GM18520 (cell line): Measurements from ENCODE around the gene CCZ1B.
A peak's percentile ranks its signal among the peaks of the same experiment; 100 is the strongest.
"Not testable (repeated sequence)": the region's sequence is repeated elsewhere in the genome, so short reads cannot be mapped to it uniquely, and the experiment has no call there.

Experiments
- ATAC-seq: cut with Tn5 transposase; IDR thresholded peaks from one replicate; pipeline ENCODE4 v1.9.1; 2021; ENCODE audit not compliant: unreplicated experiment

Gene CCZ1B

DNA sequence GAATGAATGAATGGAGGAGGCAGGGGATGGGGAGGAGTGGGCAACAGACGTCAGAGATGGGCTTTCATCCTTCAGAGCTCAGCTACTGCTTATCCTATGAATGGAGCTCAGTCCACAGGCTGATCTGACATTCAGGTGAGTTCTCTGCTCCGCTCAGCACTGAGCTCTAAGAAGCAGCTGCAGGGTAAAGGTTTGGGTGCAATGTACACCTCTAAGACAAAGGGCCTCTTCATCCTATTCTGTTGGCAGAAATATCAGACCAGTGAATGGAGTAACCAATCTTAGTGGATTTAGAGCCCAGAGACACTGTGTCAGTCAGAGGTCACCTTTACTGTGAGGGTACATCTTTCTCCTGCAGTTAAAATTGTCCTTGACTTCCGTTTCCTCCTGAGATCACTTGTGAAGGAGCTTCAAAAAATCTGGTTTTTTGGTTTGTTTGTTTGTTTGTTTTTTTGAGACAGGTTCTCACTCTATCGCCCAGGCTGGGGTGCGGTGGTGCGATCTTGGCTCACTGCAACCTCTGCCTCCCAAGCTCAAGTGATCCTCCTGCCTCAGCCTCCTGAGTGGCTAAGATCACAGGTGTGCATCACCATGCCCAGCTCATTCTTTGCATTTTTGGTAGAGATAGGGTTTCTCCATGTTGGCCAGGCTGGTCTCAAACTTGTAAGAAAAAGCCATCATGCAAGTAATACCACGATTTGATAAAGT lies 5.1 kb upstream of the CCZ1B start:
- no peak for ATAC-seq

DNA sequence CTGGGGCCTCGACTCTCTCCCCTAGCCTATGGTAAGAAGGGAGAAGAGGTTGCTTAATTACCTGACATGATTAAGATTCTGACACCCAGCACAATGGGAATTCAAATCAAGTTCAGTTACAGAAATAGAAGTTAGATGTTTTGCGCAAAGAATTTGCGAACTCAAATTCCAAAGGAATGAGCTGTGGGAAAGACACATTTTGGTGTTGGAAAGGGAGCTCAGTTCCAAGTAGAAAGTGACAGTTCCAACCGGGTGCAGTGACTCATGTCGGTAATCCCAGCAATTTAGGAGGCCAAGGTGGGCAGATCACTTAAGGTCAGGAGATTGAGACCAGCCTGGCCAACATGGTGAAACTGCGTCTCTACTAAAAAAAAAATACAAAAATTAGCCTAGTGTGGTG lies 4.0 kb upstream of the CCZ1B start:
- ATAC-seq: not testable (repeated sequence)

DNA sequence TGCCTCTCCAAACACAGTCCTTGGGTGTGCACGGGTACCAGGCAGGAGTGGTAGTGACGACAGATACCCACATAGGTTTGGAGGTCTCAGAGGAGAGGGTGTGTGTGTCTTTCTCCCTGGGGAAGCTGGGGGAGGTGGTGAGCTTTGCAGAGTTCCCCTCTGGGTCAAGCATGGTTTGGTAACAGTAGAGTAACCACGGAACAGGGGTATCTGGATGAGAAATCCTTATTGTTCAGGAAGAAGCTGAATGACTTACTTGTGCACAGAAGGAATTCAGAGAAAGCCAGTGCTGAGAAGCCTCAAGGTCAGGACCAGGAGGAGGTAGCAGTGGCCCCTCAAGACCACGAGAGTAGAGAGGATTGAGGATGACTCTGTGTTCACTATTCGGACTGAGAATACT lies 3.5 kb upstream of the CCZ1B start:
- not testable (repeated sequence) for ATAC-seq

DNA sequence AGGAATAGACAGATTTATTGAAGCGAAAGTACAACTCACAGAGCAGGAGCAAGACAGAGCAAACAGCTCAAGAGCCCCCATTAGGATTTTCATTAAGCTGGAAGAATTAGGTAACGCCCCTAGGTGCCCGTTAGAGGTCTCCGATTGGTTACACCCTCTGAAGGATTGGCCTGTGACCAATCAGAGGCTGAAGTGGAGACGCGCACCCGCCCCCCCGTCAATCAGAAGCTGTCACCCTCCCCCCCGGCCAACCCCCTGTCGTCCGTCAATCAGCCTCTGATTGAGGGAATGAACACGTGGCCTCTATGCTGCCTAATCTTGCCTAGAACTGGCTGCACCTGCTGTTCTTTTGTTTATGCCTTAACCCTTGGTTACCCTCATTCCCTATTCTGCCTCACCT lies 1.1 kb upstream of the CCZ1B start:
- ATAC-seq: not testable (repeated sequence)

DNA sequence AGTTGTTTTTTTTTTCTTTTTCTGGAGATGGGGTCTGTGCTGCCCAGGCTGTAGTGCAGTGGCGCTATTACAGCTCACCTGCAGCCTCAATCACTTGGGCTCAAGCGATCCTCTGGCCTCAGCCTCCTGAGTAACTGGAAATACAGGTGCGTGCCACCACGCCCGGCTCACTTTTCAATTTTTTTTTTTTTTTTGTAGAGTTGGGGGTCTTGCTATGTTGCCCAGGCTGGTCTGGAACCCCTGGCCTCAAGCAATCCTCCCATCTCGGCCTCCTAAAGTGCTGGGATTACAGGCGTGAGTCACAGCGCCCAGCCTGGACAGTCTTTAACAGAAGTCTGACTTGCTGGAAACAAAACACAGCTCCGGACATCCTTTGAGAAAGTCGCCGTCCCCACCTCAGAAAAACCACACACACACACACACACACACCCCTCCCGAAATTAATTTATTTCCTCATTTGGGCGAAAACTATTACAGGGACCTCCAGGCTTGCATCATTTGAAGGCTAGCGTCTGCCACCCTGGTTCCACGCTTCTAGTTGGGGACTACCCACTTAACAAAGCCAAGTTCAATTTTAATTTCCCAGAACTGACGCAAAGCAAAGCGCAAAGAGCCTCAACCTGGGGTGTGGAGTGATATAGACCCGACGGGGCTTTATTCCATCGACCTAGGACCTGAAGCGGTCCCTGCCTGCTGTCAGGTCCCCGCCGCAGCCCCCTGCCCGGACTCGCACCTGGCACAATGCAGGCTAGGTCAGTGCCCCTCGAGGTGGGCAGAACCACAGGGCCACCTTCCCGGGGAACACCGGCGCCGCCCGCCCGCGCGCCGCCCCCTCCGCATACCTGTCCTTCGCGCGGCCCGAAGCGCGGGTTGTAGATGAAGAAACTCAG lies 594 bp downstream of the CCZ1B start:
- peak; percentile 44 for ATAC-seq

DNA sequence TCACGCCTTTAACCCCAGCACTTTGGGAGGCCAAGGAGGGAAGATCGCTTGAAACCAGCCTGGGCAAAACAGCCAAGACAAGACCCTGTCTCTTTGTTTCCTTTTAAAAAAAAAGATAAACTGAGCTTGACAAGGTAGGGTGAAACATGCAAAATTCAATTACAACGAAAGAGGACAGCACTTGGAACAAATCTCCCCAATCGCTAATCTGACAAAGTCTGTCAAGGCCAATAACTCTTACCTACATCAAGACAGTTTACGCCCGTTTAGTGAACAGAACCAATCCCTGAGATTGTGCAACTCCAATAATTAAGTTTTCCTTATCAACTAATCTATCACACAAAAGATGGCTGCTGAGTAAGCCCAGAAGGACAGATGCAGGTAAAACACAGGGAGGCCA lies 4.5 kb downstream of the CCZ1B start:
- not testable (repeated sequence) for ATAC-seq

DNA sequence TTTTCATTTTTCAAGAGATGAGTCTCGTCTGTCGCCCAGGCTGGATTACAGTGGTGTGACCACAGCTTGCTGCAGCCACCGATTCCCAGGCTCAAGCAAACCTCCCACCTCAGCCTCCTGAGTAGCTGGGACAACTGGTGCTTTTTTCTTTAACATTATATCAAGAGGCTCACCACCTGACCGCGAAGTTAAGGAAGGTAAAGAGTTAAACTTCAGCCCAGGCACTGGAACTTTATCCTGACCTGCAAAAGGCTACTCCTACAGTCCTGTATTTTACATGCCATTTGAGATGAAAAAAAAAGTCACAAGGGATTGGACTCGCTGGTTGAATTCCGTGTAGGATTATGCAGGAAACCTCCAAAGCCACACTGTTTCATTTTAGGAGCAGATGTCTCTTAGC lies 10.6 kb downstream of the CCZ1B start:
- not testable (repeated sequence) for ATAC-seq

DNA sequence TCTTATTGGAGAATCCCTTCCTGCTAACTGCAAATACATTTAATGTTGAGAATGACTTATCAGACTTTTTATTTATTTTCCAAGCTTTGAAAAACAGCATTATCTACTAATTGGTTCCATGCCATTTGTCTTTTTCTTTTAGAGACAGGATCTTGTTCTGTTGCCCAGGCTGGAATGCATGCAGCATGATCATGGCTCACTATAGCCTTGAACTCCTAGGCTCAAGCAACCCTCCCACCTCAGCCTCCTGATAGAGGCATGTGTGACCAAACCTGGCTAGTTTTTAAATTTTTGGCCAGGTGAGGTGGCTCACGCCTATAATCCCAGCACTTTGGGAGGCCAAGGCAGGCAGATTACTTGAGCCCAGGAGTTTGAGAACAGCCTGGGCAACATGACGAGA lies 13.1 kb downstream of the CCZ1B start:
- ATAC-seq: not testable (repeated sequence)

DNA sequence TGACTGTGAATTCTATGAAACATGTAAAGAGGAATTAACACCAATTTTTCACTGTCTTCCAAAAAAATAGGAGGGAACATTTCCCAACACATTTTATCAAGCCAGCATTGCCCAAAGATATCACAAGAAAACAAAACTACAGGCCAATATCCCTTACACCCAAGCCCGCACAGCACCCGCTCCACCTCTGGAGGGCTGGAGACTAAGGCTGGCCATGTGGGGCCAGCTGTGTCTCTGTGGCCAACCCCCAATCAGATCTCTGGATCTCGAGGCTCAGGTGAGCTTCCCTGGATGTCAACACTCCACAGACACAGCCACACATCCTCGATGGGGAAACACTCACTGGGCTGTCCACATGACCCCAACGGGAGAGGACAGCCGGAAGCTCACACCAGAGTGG lies 18.1 kb downstream of the CCZ1B start:
- not testable (repeated sequence) for ATAC-seq

DNA sequence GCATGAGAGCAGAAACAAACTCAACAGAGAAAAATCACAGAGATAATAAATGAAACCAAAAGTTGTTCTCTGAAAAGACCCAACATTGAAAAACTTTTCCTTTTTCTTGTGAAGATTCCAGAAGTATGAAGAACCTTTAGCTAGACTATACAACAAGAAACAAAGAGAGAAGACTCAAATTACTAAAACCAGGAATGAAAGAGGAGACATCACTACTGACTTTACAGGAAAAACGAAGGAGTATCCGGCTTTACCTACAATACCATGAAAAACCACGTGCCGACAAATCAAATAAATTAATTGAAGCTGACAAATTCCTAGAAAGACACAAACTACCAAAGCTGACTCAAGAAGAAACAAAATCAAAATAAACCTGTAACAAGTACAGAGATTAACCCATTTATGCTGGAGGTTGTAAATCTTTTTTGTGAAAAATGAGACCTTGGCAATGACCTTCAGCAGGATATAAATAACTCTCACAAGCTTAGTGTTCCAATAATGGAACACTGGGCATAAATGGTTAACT lies 18.6 kb downstream of the CCZ1B start:
- not testable (repeated sequence) for ATAC-seq

DNA sequence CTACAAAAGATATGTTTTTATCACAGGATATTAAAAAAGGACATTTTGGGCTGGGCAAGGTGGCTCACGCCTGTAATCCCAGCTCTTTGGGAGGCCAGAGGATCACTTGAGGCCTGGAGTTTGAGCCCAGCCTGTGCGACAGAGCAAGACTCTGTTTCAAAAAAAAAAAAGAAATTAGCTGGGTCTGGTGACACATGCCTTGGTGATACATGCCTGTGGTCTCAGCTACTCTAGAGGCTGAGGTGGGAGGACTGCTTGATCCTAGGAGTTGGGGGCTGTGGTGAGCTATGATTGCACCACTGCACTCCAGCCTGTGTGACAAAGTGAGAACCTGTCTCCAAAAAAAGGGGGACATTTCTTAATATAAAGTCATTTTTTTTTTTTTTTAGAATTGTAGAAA lies 25.7 kb downstream of the CCZ1B start:
- not testable (repeated sequence) for ATAC-seq

DNA sequence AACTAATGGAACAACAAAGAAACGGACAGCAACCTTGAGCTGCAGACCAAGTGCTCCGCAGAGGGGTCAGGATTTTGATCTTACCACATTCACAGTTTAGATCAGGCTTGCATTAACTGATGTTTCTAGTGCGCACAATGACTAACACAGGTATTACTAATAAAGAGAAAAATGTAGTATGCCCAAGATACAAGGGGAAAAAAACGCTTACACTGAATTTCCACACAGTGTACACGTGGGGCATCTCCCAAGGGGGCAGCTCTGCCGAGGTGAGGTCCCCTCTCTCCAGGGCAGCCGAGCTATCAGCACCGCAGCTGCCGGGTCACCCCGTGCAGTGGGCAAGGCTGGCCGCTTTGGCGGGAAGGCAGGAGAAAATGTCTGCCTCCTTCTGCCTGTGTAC lies 26.2 kb downstream of the CCZ1B start:
- not testable (repeated sequence) for ATAC-seq

DNA sequence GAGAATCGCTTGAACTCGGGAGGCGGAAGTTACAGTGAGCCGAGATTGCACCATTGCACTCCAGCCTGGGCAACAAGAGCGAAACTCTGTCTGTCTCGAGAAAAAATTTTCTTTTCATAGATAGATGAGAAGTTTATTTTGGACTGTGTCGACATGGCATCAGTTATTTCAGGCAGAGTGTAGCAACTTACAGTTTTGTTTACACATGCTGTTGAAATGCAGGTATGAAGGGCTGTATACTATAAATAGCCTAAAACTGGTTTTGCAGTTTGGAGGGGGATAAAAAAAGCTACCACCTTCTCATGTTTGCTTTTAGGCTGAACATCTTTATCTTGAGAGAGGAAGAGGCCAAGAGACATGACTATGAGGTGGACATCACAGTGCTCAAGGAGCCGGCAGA lies 28.0 kb downstream of the CCZ1B start:
- not testable (repeated sequence) for ATAC-seq

DNA sequence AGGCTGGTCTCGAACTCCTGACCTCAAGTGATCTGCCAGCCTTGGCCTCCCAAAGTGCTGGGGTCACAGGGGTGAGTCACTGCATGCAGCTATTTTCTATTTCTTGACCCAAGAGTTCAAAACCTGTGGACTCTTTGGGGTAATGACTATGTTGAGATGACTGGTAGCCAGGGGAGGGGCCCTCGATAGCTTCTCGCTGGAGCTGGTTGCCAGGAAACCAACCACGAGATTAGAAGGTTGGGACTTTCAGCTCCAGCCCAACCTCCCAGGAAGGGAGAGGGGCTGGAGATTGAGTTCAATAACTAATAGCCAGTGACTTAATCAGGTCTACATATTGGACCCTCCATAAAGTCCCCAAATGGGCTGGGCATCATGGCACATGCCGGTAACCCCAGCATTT lies 28.9 kb downstream of the CCZ1B start:
- not testable (repeated sequence) for ATAC-seq

DNA sequence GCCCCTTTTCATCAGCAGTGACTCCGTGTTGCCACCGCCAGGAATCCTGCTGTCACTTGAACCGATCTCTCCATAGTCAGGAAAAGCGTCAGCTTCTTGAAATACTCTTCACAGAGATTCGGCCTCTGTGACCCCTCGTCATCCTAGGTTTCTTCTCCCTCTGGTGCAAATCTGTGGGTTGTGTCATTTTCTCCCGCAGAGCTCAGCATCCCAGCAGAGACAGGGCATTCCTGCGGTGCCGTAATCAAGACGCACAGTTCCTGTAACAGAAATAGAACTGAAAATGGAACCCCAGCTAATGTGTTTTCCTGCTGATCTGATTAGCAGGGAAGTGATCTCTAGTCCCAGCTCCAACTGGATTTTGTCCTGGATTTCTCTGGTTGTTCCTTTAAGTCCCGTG lies 31.8 kb downstream of the CCZ1B start:
- not testable (repeated sequence) for ATAC-seq

DNA sequence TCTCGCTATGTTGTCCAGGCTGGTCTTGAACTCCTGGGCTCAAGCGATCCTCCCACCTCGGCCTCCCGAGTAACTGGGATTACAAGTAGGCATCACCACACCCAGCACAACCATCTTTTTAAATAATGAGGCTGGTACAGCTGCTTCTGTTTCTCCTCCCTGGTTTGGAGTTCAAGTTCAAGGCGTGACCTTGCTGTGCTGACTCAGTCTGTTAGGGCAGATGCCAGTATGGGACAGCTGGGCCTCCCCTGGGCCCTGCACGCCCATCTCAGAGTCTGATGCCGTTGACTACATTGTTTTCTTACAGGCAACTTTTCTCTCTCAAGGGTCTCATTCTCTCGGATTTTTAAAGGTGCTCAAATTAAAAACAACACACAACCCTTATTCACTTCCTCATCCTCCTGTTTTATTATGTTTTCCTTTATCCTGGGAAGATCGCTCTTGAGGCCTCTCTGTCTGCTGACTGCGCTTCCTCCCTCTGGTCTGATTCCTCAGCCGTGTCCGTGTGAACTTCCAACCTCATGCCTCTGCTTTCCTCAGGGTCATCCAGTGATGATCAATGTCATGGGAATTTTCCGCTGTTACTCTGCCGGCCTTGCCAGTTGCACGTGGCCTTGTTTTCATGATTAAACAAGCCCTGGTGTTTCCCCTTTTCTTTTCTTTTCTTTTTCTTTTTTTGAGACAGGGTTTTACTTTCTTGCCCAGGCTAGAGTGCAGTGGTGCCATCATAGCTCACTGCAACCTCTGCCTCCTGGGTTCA lies 33.8 kb downstream of the CCZ1B start:
- ATAC-seq: not testable (repeated sequence)

DNA sequence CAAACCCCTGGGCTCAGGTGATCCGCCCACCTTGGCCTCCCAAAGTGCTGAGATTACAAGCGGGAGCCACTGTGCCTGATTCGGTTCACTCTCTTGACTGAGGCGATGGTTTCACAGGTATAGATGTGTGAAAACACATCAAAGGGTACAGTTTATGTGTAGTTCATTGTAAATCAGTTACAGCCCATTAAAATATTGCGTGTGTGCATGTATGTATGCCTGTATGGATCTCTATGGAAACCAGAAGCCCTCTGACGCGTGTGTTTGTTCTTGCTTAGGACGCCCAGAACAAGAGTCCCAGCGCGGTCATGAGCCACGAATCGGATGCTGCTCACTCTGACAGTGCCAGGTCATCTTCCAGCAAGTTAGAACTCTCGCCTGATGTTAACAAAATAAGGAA lies 36.7 kb downstream of the CCZ1B start:
- not testable (repeated sequence) for ATAC-seq

DNA sequence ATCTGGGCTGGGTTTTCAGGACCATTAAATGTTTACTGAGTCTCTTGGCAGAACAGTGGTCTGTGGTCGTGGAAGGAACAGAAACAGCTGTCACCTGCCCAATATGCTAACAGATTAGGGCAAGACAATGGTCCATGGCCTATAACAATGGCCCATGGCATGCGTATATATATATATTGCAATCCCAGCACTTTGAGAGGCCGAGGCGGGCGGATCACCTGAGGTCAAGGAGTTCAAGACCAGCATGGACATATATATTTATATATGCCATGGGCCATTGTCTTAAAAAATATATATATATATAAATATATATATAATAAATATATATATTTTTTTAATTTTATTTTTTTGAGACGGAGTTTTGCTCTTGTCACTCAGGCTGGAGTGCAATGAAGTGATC lies 44.5 kb downstream of the CCZ1B start:
- not testable (repeated sequence) for ATAC-seq

DNA sequence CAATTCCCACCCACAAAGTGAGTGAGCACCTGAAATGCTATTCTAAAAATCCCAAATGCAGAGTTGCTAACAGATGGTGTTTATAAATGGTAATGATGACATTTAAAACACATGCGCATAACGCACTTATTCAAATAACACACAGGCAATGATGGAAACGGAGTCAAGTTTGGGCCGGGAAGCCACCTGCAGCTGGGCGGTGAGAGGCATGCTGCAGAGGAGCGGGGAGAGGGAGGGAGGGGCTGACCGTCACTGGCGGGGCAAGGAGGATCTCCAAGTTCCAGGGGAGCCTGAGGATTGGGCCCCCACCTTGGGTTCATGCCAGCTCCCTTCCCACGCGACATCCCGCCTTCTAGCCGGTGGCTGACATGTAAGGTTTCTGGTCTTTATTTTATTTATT lies 64.9 kb downstream of the CCZ1B start:
- ATAC-seq: not testable (repeated sequence)

DNA sequence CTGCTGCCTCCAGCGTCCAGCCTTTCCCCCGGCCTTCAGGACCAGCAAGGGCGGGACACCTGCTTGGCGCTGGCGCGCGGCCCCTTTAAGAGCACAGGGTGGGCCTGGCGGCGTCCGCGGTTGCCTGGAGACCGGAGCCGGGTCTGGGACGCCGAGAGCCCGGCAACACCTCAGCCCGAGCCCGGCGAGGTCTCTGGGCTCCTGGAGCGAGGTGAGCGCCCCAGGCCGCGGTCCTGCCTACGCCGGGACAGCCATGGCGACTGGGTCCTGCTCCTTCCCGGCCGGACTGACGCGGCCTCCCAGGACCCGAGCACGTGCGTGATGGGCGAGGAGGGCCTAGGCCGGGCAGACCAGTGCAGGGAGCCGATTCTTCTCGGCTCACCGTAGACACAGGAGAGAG lies 72.1 kb downstream of the CCZ1B start, which contains the start of gene RSPH10B2:
RSPH10B2 (plus strand) TSS at position 140 of the 400 bp plus-strand sequence. CDS start 3,575 bp downstream, outside the sequence.
- not testable (repeated sequence) for ATAC-seq

DNA sequence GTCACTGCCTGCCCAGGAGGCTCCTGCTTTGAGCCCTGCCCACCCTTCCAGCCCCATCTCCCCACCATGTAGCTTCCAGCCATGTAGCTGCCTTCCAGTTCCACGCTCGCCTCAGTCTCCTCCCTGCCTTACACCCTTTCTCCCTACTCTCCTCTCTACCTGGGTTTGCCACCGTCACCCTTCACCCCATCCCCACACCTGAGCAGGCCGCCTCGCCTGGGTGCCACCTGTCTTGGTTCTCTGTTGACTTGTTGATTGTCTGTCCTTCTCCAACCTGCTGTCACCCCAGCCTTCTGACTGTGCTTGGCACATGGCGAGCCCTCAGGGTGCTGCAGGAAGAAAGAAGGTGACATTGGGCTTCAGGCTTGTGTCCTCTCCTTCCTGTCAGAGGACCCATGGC lies 75.9 kb downstream of the CCZ1B start:
- ATAC-seq: not testable (repeated sequence)
